NCI-H446 treated with DMSO at 0.1 percent for 48 hours (cell line): ENCODE results near the gene CACNA1S.

Source experiments
- DNase-seq: peaks from one replicate; lab custom pipeline; 2025; lab: John Stamatoyannopoulos, UW

CACNA1S gene

DNA sequence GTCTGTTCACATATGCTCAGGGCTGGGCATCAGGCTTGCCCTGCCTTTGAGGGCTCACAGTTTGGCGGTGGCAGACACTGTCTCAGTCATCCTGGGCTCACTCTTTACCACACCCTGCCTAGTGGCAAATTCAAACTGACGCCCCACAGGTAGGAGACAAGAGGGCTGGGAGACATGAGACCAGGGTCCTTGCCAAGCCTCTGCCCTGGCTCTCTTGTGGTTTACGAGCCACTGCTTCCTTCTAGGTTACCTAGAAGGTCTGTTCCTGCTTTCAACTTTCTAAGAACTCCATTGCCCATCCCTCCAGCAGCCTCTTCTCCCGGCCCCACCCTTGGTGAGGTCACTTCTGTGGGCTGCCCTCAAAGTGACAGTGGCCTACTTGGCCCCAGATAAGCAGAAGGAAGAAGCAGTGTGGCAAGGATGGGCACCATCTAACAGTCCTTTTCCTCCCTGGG is 99.2 kb downstream of the CACNA1S start:
- DNase-seq = no peak

DNA sequence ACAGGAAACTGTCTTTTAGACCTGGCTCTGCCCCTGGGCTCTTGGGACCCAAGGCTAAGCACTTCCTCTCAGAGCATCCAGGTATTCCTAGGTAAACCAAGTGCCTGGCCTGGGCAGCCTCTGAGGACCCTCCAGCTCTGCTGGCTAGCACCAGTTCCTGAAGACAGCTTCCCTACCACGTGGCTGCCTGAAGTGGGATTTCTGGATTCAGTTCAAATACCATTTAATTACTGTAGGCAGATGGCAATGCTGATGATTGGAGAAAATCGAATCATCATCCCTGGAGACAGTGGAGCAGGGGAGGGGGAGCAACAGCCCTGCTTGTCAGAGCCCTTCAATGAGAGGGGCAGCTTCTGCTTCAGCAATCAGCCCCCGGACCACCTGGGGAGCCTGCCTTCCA is 100.6 kb downstream of the CACNA1S start:
- peak; percentile 79 for DNase-seq

- DNase-seq = no peak
Measured at GRCh38 chr1:201009962-201010645, 102.1 kb downstream of the CACNA1S start.

DNA sequence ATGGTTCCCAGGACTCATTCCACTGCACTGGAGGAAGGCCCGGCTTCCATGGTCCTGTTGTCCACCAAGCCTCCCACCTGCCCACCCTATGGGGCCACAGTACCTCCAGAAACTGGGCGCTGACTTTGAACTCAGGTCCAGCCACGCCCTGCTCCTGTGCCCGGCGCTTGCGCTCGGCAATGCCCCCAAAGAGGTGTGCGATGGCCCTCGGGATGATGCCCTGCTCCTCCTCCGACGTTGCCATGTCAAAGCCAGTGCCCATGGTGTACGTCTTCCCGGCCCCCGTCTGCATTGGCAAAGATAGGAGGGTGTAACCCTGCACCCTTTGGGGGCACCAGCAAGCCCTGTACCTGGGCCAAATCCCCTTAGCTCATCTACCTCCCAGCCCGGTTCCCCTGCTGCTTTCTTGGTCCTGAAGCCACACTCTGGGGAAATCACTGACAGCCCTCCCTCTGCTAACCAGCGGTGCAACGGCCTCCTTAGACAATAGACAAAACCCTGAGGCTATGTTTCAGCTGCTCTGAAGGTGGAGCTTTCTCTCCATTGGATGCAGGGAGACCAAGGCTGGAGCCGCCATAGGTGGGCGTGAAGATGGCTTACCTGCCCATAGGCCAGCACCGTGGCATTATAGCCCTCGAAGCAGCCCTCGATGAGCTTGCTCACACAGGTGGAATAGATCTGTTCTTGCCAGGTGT is 103.4 kb downstream of the CACNA1S start:
- DNase-seq = no peak

DNA sequence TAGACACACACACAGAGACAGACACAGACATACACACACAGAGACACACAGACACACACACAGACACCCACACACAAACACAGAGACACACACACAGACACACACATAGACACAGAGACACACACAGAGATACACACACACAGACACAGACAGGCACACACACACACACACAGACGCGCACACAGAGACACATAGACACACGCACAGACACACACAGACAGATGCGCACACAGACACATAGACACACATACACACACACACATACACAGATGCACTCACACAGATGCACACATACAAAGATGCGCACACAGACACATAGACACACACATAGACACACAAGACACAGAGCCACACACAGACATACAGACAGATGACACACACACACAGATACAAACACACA is 104.7 kb downstream of the CACNA1S start:
- DNase-seq = no peak

- no peak for DNase-seq
Measured at GRCh38 chr1:201006450-201006849, 105.8 kb downstream of the CACNA1S start.

GRCh38 chr1:201004732-201005131 is 107.5 kb downstream of the CACNA1S start:
- DNase-seq = no peak

- DNase-seq = no peak
Measured at GRCh38 chr1:201004154-201004553, 108.1 kb downstream of the CACNA1S start.

DNA sequence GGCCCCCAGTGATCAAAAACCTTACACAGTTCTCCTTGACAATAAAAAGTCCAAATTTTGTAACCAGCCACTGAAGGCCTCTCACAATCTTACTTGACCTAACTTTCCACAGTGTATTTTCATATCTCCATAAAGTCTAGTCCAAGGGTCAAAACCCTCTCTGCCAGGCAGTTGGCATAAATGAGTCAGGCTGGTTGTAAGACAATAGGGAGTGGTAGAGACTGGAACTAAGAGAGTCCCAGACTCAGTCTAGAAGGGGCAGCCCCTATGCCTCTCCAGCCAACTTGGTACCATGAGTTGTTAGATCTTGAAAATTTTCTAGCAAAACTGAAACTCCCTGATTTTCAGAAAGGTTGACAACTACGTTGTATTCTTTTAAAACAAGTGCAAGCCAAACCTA is 109.7 kb downstream of the CACNA1S start:
- no peak for DNase-seq

GRCh38 chr1:201001962-201002361 is 110.3 kb downstream of the CACNA1S start:
- no peak for DNase-seq

DNA sequence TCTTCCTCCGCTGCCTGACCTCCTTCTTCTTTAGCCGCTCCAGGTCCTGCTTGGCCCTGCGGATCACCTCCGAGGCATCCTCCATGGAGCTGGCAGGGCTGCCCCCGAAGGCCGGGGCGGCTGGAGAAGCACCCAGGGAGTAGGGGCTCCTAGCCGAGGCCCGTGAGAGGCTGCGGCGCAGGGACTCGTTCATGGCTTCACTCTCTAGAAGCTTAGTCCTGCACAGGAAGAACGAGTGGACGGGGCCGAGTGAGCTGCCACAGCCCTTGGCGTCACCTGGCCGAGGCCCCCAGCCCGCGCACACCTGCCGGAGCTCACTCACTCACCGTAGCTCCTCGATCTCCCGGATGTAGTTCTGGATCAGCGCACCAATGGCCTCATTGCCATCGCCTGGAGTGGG is 111.8 kb downstream of the CACNA1S start:
- no peak for DNase-seq

DNA sequence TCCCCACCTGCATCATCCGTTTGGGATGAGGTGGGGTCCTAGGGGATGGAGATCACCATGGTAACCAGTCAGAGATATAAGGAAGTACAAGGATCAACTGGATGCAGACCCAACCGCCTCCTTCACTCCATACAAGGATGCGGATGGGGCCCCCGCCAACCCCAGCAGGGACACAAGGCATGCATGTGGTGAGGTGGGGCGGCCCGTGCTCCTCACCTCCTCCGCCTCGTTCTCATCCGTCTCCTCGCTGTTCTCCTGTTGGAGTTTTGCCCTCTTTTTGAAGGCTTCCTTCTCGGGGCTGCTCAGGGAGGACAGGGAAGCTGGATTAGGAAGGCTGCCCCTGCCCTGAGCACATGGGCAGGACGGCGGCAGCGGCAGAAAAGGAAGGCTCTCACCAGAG is 112.6 kb downstream of the CACNA1S start:
- no peak for DNase-seq

DNA sequence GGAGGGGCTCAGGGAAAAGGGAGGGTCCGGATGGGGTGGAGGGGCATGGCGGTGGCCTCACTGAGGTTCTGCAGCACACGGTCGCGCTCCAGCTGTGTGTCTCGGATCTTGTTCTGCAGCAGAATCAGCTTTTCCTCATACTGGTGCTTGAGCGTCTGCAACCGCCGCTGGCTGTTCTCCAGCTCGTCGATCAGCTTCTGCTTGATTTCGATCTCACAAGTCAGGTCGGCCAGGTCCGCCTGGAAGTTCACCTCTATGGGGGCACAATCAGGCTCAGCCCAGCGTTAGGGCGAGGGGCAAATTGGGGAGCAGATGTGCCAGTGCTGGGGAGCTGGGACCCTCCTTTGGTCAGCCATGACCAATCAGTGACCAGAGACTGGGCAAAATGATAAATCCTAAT is 113.9 kb downstream of the CACNA1S start:
- no peak for DNase-seq

DNA sequence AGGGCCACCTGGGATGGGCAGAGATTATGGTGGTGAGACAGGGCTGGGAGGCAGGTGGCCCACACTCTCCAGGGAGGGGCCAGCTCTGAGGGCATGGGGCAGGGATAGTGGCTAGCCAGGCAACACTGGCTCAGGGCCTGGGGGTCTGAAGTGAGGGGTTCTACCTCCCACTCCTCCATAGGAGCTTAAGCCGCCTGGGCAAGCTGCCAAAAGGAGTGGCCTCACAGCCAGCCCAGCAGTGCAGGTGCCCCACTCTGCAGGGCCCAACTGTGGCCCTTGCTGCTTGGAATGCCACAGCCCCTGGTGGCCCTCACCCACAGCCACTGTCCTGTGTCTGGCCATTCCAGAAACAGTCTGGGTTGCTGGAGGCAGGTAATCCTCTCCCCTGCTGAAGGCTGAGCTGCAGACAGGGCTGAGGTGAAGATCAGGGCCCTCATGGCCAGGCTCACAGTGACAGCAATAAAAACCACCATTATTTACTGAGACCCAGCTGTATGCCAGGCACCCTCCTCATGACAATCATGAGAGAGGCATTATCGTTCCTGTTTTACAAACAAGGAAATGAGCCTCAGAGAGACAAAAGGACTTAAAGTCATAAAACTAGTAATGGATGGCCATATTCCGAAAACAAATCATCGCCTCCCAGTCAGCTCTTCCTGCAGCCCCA is 119.7 kb downstream of the CACNA1S start:
- DNase-seq = no peak

DNA sequence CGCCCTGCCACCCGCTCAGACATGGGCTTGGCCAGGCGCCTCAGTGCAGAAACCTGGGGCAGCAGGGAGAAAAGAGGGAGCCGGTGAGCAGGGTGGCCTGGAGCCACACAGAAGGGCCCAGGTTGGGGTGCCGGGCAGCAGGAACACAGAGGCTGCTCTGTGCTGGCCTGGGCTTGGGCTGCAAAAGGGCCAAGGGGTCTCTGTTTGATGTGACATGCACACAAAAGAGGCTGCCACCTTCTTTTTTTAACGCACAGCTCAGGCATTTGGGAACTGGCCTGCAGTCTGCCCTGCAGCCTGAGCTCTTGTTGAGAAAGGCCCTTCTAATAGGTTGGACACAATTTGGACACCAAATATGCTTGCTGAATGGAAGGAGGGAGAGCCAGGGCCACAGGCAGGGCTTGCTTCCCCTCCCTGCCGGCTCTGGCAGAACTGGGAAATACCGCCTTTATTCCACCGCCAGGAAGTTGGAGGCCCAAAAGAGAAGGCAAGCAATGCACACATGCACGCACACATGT is 121.1 kb downstream of the CACNA1S start:
- DNase-seq = no peak

GRCh38 chr1:200990114-200990513 is 122.1 kb downstream of the CACNA1S start:
- DNase-seq = no peak
